K562 treated with DMSO at 1 percent for 12 hours (cell line): ENCODE data around the gene MAP3K8. TPM values are rescaled to one million over a fixed set of nuclear protein-coding genes. Genes with fewer than 3 reads are reported as not detected.

ENCODE experiments used
- total RNA-seq: library from RNA; unstranded; fragments of 300-600 nt; gene quantifications from 2 replicates; pipeline ENCODE4 v1.2.3, GENCODE V29; 2022; ENCODE audit not compliant: insufficient read depth

The MAP3K8 gene
- 14.1 and 23.4 TPM in 2 replicates for total RNA-seq

GRCh38 chr10:30433730-30434272 lies at the start of gene MAP3K8:
MAP3K8 (plus strand) TSS chr10:30434184; CDS start chr10:30438939, 4,755 bp downstream.

Other genes starting within 250 kb of the MAP3K8 start
- 1.5 and 4.6 TPM in 2 replicates for gene MTPAP, start 84.9 kb upstream of the MAP3K8 start, total RNA-seq
- not detected in 2 replicates for gene LYZL2, start 195.6 kb downstream of the MAP3K8 start, total RNA-seq